ENCODE data around the gene ZP4.
A peak's percentile ranks its signal among the peaks of the same experiment; 100 is the strongest.
"Not testable (repeated sequence)": the region's sequence is repeated elsewhere in the genome, so short reads cannot be mapped to it uniquely, and the experiment has no call there.

Gene ZP4

GRCh38 chr1:237851210-237851845 lies 39.4 kb downstream of the ZP4 start:
- peak; percentile 98 for ATAC-seq
- TF ChIP-seq CSRNP3 (CRISPR knock-in tag; IDR thresholded peaks at IDR 0.05) (no peak), ZNF565 (CRISPR knock-in tag; conservative IDR thresholded peaks at IDR 0.05; ENCODE audit: low read depth) (no peak)

- not testable (repeated sequence) for ATAC-seq
Measured at GRCh38 chr1:237843516-237843915, 47.2 kb downstream of the ZP4 start.

- no peak for ATAC-seq
- TF ChIP-seq ZC3H10 (CRISPR knock-in tag; IDR thresholded peaks at IDR 0.05) (peak; percentile 92), PATZ1 (CRISPR knock-in tag; IDR thresholded peaks at IDR 0.05; ENCODE audit: borderline replicate concordance) (peak; percentile 36; the same call in 1 of the 2 replicates), ZFP30 (CRISPR knock-in tag; IDR thresholded peaks at IDR 0.05) (no peak)
Measured at GRCh38 chr1:237841485-237841884, 49.2 kb downstream of the ZP4 start.

GRCh38 chr1:237838904-237839534 lies 51.7 kb downstream of the ZP4 start:
- no peak for ATAC-seq
- TF ChIP-seq ZC3H10 (CRISPR knock-in tag; IDR thresholded peaks at IDR 0.05), result no peak
- TF ChIP-seq ARNTL (CRISPR knock-in tag; IDR thresholded peaks at IDR 0.05; ENCODE audit: borderline replicate concordance, low read depth), result no peak
- TF ChIP-seq ZFP3 (CRISPR knock-in tag; IDR thresholded peaks at IDR 0.05), result no peak
- TF ChIP-seq PATZ1 (CRISPR knock-in tag; IDR thresholded peaks at IDR 0.05; ENCODE audit: borderline replicate concordance), result no peak
- no peak for TF ChIP-seq GLIS3 (CRISPR knock-in tag; IDR thresholded peaks at IDR 0.05)
- no peak for TF ChIP-seq ZNF565 (CRISPR knock-in tag; conservative IDR thresholded peaks at IDR 0.05; ENCODE audit: low read depth)
- no peak for TF ChIP-seq RARB (CRISPR knock-in tag; IDR thresholded peaks at IDR 0.05)
- TF ChIP-seq POU6F1 (CRISPR knock-in tag; IDR thresholded peaks at IDR 0.05; ENCODE audit: borderline replicate concordance, low read depth), result no peak
- TF ChIP-seq ESRRG (CRISPR knock-in tag; IDR thresholded peaks at IDR 0.05), result no peak
- no peak for TF ChIP-seq PPARA (CRISPR knock-in tag; IDR thresholded peaks at IDR 0.05; ENCODE audit: borderline replicate concordance)
- TF ChIP-seq CSDC2 (CRISPR knock-in tag; IDR thresholded peaks at IDR 0.05), result no peak
- TF ChIP-seq ISL1 (CRISPR knock-in tag; IDR thresholded peaks at IDR 0.05), result no peak
- TF ChIP-seq ZNF70 (CRISPR knock-in tag; IDR thresholded peaks at IDR 0.05), result no peak
- TF ChIP-seq TCF4 (CRISPR knock-in tag; IDR thresholded peaks at IDR 0.05; ENCODE audit: borderline replicate concordance), result no peak
- no peak for TF ChIP-seq SNAI2 (CRISPR knock-in tag; IDR thresholded peaks at IDR 0.05)

GRCh38 chr1:237838320-237838719 lies 52.4 kb downstream of the ZP4 start:
- TF ChIP-seq CSDC2 (CRISPR knock-in tag; IDR thresholded peaks at IDR 0.05) (no peak), ZNF70 (CRISPR knock-in tag; IDR thresholded peaks at IDR 0.05) (no peak), ARNTL (CRISPR knock-in tag; IDR thresholded peaks at IDR 0.05; ENCODE audit: borderline replicate concordance, low read depth) (no peak), ZNF565 (CRISPR knock-in tag; conservative IDR thresholded peaks at IDR 0.05; ENCODE audit: low read depth) (no peak), GLIS3 (CRISPR knock-in tag; IDR thresholded peaks at IDR 0.05) (no peak), CREB5 (CRISPR knock-in tag; IDR thresholded peaks at IDR 0.05; ENCODE audit: low read depth) (no peak), CSRNP3 (CRISPR knock-in tag; IDR thresholded peaks at IDR 0.05) (no peak), SNAI2 (CRISPR knock-in tag; IDR thresholded peaks at IDR 0.05) (no peak)
- ATAC-seq, result no peak
